Peyer's patch (tissue), 4 donors: Measurements from ENCODE around the gene ALOX5.

Experiments used
- POLR2A ChIP-seq, 2 donors: fragments of 450-650 bp; IDR thresholded peaks; one replicate each; pipeline ENCODE4 v1.5.1; 2017; ENCODE audit warnings: antibody characterized with exemption in 2 of 2, mild to moderate bottlenecking in 2 of 2, moderate library complexity in 2 of 2
- TF ChIP-seq, protein P1 (sequence below), 6 experiments: fragments of 450-650 bp in 4 of 6; fragments of 200-600 bp in 2 of 6; sonication (generic) in 1 of 6; IDR thresholded peaks; one replicate each; pipeline ENCODE4 v1.5.1; 2017 to 2019; ENCODE audit warnings: antibody characterized with exemption in 6 of 6, mild to moderate bottlenecking in 3 of 6, moderate library complexity in 1 of 6

GRCh38 chr10:45442251-45442650, 68.2 kb downstream of the ALOX5 start:
- no peak for TF ChIP-seq POLR2A (IDR thresholded peaks at IDR 0.05)
- TF ChIP-seq, protein P1, sequence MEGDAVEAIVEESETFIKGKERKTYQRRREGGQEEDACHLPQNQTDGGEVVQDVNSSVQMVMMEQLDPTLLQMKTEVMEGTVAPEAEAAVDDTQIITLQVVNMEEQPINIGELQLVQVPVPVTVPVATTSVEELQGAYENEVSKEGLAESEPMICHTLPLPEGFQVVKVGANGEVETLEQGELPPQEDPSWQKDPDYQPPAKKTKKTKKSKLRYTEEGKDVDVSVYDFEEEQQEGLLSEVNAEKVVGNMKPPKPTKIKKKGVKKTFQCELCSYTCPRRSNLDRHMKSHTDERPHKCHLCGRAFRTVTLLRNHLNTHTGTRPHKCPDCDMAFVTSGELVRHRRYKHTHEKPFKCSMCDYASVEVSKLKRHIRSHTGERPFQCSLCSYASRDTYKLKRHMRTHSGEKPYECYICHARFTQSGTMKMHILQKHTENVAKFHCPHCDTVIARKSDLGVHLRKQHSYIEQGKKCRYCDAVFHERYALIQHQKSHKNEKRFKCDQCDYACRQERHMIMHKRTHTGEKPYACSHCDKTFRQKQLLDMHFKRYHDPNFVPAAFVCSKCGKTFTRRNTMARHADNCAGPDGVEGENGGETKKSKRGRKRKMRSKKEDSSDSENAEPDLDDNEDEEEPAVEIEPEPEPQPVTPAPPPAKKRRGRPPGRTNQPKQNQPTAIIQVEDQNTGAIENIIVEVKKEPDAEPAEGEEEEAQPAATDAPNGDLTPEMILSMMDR (IDR thresholded peaks at IDR 0.05) = no peak
